HCT116 (cell line): ENCODE data around the gene MORN2. TPM values are rescaled to one million over a fixed set of nuclear protein-coding genes. Genes with fewer than 3 reads are reported as not detected.

Experiments used
- ATAC-seq: fragments of 200-7000 bp; cut with Tn5 transposase; 2 replicates; pipeline ENCODE4 v1.9.1; 2020; ENCODE audit warnings: mild to moderate bottlenecking, moderate library complexity
- BruUV-seq: library from RNA; stranded (reverse); fragments of 400-500 nt; replicated peaks from 2 replicates; lab custom pipeline; 2021; lab: Mats Ljungman, UMichigan
- CTCF ChIA-PET: fragments of 300-600 bp; sonication (Branson Sonifier 250); formaldehyde crosslinking; loops from one replicate; lab custom pipeline; 2021; ENCODE audit warnings: antibody characterized with exemption; lab: Charles Lee
- POLR2A ChIA-PET: fragments of 300-600, 350-600 bp; sonication (Branson Sonifier 250); formaldehyde crosslinking; loops from one replicate; lab custom pipeline; 2021; ENCODE audit warnings: antibody characterized with exemption; lab: Charles Lee
- RAD21 ChIA-PET, 2 experiments: fragments of 300-600 bp; sonication (Branson Sonifier 250); formaldehyde crosslinking; loops; one replicate each; lab custom pipeline; 2023; ENCODE audit warnings: low total read pairs in 2 of 2; ENCODE audit not compliant: uncharacterized antibody in 2 of 2, unreplicated experiment in 2 of 2, low non-redundant PET in 1 of 2; lab: Charles Lee
- DNase-seq: peaks from one replicate; pipeline ENCODE4 v3.0.0-alpha.2; 2010; ENCODE audit warnings: low read depth, low spot score
- H2AFZ ChIP-seq: fragments of 200-600 bp; shearing (Covaris generic), sonication (generic); 2 replicates; pipeline ENCODE4 v1.6.1; 2017; ENCODE audit warnings: low read depth, mixed run types, mixed read lengths, antibody characterized with exemption, low read length; ENCODE audit not compliant: poor library complexity, severe bottlenecking
- H3K27ac ChIP-seq: 2 replicates; pipeline ENCODE4 v1.5.1; 2012; ENCODE audit warnings: low read depth, low read length
- H3K27me3 ChIP-seq: fragments of 200-600 bp; sonication (generic); 2 replicates; pipeline ENCODE4 v1.6.1; 2016; ENCODE audit warnings: mixed run types, low read length, mixed read lengths; ENCODE audit not compliant: insufficient read depth
- H3K36me3 ChIP-seq, 2 experiments: fragments of 200-500 bp in 1 of 2; fragments of 200-600 bp in 1 of 2; sonication (Bioruptor generic) in 1 of 2; sonication (generic) in 1 of 2; 2 replicates each; pipeline versions ENCODE4 v1.5.1 to v1.6.1; 2014 to 2016; ENCODE audit warnings: low read length in 2 of 2, inconsistent platforms in 1 of 2, mixed read lengths in 1 of 2, mixed run types in 1 of 2; ENCODE audit not compliant: insufficient read depth in 2 of 2, control insufficient read depth in 1 of 2
- H3K4me1 ChIP-seq, 2 experiments: fragments of 200-600 bp in 1 of 2; sonication (generic) in 1 of 2; 2 replicates each; pipeline versions ENCODE4 v1.5.1 to v1.6.1; 2012 to 2017; ENCODE audit warnings: low read length in 2 of 2, inconsistent platforms in 1 of 2, mild to moderate bottlenecking in 1 of 2, mixed read lengths in 1 of 2, mixed run types in 1 of 2, moderate library complexity in 1 of 2; ENCODE audit not compliant: insufficient read depth in 2 of 2, control insufficient read depth in 1 of 2
- H3K4me2 ChIP-seq: fragments of 200-600 bp; sonication (generic); 2 replicates; pipeline ENCODE4 v1.6.1; 2017; ENCODE audit warnings: mixed run types, low read length, mixed read lengths
- H3K4me3 ChIP-seq, 2 experiments: fragments of 200-600 bp in 1 of 2; sonication (generic) in 1 of 2; replicated peaks in 1 of 2; 2 replicates each; pipeline ENCODE4 v1.5.1; 2011 to 2016; ENCODE audit warnings: low read length in 2 of 2, control low read depth in 1 of 2, low read depth in 1 of 2, mild to moderate bottlenecking in 1 of 2, mixed read lengths in 1 of 2, mixed run types in 1 of 2
- H3K79me2 ChIP-seq: fragments of 200-600 bp; sonication (generic); 2 replicates; pipeline ENCODE4 v1.6.1; 2017; ENCODE audit warnings: mild to moderate bottlenecking, mixed run types, low read length, moderate library complexity, mixed read lengths; ENCODE audit not compliant: insufficient read depth
- H3K9ac ChIP-seq: fragments of 200-600 bp; sonication (generic); 2 replicates; pipeline ENCODE4 v1.6.1; 2016; ENCODE audit warnings: low read length, mixed read lengths
- H3K9me2 ChIP-seq: fragments of 200-600 bp; sonication (generic), shearing (Covaris generic); 2 replicates; pipeline ENCODE4 v1.6.1; 2017; ENCODE audit warnings: mixed run types, mild to moderate bottlenecking, moderate library complexity; ENCODE audit not compliant: insufficient read depth
- H3K9me3 ChIP-seq, 2 experiments: fragments of 200-500 bp in 1 of 2; fragments of 200-600 bp in 1 of 2; sonication (Bioruptor generic) in 1 of 2; sonication (generic) in 1 of 2; 2 replicates each; pipeline ENCODE4 v1.6.1; 2014 to 2017; ENCODE audit warnings: low read length in 2 of 2, mixed read lengths in 2 of 2, inconsistent platforms in 1 of 2, low read depth in 1 of 2, mild to moderate bottlenecking in 1 of 2, mixed run types in 1 of 2, moderate library complexity in 1 of 2; ENCODE audit not compliant: control insufficient read depth in 1 of 2, insufficient read depth in 1 of 2
- H4K20me1 ChIP-seq: fragments of 200-600 bp; sonication (generic), shearing (Covaris generic); 2 replicates; pipeline ENCODE4 v1.6.1; 2017; ENCODE audit warnings: mixed run types, mild to moderate bottlenecking, moderate library complexity; ENCODE audit not compliant: insufficient read depth
- ATF3 ChIP-seq: IDR thresholded peaks from 2 replicates; pipeline ENCODE4 v1.6.1; 2012
- CEBPB ChIP-seq: IDR thresholded peaks from 2 replicates; pipeline ENCODE4 v1.6.1; 2012; ENCODE audit warnings: low read depth
- ELF1 ChIP-seq: IDR thresholded peaks from 2 replicates; pipeline ENCODE4 v1.6.1; 2012; ENCODE audit warnings: low read depth, borderline replicate concordance
- EZH2 ChIP-seq: fragments of 200-600 bp; sonication (generic); IDR thresholded peaks from 2 replicates; pipeline ENCODE4 v1.6.1; 2017; ENCODE audit warnings: antibody characterized with exemption, mixed run types
- EZH2phosphoT487 ChIP-seq: fragments of 200-600 bp; IDR thresholded peaks from 2 replicates; pipeline ENCODE4 v1.6.1; 2018; ENCODE audit warnings: antibody characterized with exemption, borderline replicate concordance
- FOSL1 ChIP-seq: IDR thresholded peaks from 2 replicates; pipeline ENCODE4 v1.6.1; 2012; ENCODE audit warnings: low read depth
- JUND ChIP-seq: IDR thresholded peaks from 2 replicates; pipeline ENCODE4 v1.6.1; 2012
- POLR2AphosphoS5 ChIP-seq: IDR thresholded peaks from 2 replicates; pipeline ENCODE4 v1.6.1; 2011; ENCODE audit warnings: mild to moderate bottlenecking, low read depth, low read length, moderate library complexity
- RAD21 ChIP-seq: IDR thresholded peaks from 2 replicates; pipeline ENCODE4 v1.6.1; 2012; ENCODE audit warnings: low read depth, mild to moderate bottlenecking
- SIN3A ChIP-seq: IDR thresholded peaks from 2 replicates; pipeline ENCODE4 v1.6.1; 2012; ENCODE audit warnings: low read depth
- SP1 ChIP-seq: IDR thresholded peaks from 2 replicates; pipeline ENCODE4 v1.6.1; 2012; ENCODE audit warnings: low read depth
- SRF ChIP-seq: IDR thresholded peaks from 2 replicates; pipeline ENCODE4 v1.6.1; 2012; ENCODE audit warnings: low read depth
- TCF7L2 ChIP-seq: IDR thresholded peaks from 2 replicates; pipeline ENCODE4 v1.7.0; 2011; ENCODE audit warnings: borderline replicate concordance, inconsistent platforms; ENCODE audit not compliant: insufficient read depth, insufficient read length; ENCODE audit errors: extremely low read depth
- intact Hi-C: fragments of 100-400 bp; cut with micrococcal nuclease; formaldehyde crosslinking; loops from 2 replicates; pipeline ENCODE4 v1.10.0; 2022
- total RNA-seq: library from RNA; stranded (reverse); gene quantifications from one replicate; pipeline ENCODE4 v1.2.1, GENCODE V29; 2021; ENCODE audit not compliant: unreplicated experiment
- TF ChIP-seq, protein P1 (sequence below): IDR thresholded peaks from 2 replicates; pipeline ENCODE4 v1.6.1; 2011; ENCODE audit warnings: mild to moderate bottlenecking, low read length, moderate library complexity; ENCODE audit not compliant: insufficient replicate concordance; ENCODE audit errors: extremely low read depth
- TF ChIP-seq, protein P2 (sequence below): IDR thresholded peaks from 2 replicates; pipeline ENCODE4 v1.6.1; 2012; ENCODE audit warnings: low read depth
- TF ChIP-seq, protein P3 (sequence below), 3 experiments: fragments of 200-600 bp in 1 of 3; sonication (generic) in 1 of 3; IDR thresholded peaks in 2 of 3; conservative IDR thresholded peaks in 1 of 3; 2 replicates each; pipeline ENCODE4 v1.5.1; 2012 to 2017; ENCODE audit warnings: low read depth in 2 of 3, low read length in 2 of 3, antibody characterized with exemption in 1 of 3, borderline replicate concordance in 1 of 3, control low read depth in 1 of 3, mild to moderate bottlenecking in 1 of 3, mixed read lengths in 1 of 3, mixed run types in 1 of 3, moderate library complexity in 1 of 3; ENCODE audit not compliant: insufficient read depth in 1 of 3

Gene MORN2
- total RNA-seq, 1 experiment from 2014 or later: 11.9 TPM

DNA sequence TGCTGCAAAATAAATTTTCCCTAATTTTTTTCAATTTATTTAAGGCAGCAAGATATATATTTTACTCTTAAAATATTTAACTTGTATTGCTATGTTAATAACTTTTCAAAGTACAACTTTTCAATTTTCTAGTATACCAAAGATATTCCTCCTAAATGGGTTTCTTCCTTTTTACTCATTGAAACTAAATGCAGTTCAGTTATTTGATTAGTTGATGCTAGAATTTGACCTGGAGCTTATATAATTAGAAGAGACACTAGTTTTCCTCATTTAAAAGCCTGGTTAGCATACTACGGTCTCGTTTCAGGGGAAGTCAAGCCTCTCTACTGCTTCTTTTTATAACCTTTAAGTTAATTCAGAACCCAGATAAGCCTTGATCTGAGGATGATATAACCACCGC, 13.8 kb downstream of the MORN2 start, which contains the start of gene ARHGEF33:
TSS of gene ARHGEF33 (plus strand) at position 301 of the 400 bp plus-strand sequence. CDS start 29,573 bp downstream, outside the sequence.
- ATAC-seq (no peak), DNase-seq (no peak)
- Histone ChIP-seq H2AFZ (no peak within 1 kb of the TSS), H3K9ac (no peak within 1 kb of the TSS), H4K20me1 (no peaks in the 10 kb centered on the region), H3K4me2 (no peak within 1 kb of the TSS), H3K27me3 (no peaks in the 10 kb centered on the region), H3K4me3 (no peak within 1 kb of the TSS), H3K36me3 (no peaks in the 10 kb centered on the region), H3K79me2 (no peaks in the 10 kb centered on the region), H3K27ac (no peak within 1 kb of the TSS), H3K4me1 (0 out of 4 replicates have a peak, but pooled peaks cover 0 to 4% of the 10 kb centered on the region in 2 experiments), H3K9me2 (no peaks in the 10 kb centered on the region), H3K9me3 (no peaks in the 10 kb centered on the region)
- intact Hi-C loops: no loop called here
- ChIA-PET CTCF (no interaction called here), POLR2A (no interaction called here), RAD21 (no interaction called here)
- no TSS peak for BruUV-seq
- TF ChIP-seq, protein P1, sequence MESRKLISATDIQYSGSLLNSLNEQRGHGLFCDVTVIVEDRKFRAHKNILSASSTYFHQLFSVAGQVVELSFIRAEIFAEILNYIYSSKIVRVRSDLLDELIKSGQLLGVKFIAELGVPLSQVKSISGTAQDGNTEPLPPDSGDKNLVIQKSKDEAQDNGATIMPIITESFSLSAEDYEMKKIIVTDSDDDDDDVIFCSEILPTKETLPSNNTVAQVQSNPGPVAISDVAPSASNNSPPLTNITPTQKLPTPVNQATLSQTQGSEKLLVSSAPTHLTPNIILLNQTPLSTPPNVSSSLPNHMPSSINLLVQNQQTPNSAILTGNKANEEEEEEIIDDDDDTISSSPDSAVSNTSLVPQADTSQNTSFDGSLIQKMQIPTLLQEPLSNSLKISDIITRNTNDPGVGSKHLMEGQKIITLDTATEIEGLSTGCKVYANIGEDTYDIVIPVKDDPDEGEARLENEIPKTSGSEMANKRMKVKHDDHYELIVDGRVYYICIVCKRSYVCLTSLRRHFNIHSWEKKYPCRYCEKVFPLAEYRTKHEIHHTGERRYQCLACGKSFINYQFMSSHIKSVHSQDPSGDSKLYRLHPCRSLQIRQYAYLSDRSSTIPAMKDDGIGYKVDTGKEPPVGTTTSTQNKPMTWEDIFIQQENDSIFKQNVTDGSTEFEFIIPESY: no peak
- TF ChIP-seq POLR2AphosphoS5 (no peak), CEBPB (no peak), ELF1 (no peak), EZH2 (no peak), SP1 (no peak), ATF3 (no peak), TCF7L2 (no peak), SRF (no peak), JUND (no peak), SIN3A (no peak), RAD21 (no peak), EZH2phosphoT487 (no peak), FOSL1 (no peak)
- TF ChIP-seq, protein P2, sequence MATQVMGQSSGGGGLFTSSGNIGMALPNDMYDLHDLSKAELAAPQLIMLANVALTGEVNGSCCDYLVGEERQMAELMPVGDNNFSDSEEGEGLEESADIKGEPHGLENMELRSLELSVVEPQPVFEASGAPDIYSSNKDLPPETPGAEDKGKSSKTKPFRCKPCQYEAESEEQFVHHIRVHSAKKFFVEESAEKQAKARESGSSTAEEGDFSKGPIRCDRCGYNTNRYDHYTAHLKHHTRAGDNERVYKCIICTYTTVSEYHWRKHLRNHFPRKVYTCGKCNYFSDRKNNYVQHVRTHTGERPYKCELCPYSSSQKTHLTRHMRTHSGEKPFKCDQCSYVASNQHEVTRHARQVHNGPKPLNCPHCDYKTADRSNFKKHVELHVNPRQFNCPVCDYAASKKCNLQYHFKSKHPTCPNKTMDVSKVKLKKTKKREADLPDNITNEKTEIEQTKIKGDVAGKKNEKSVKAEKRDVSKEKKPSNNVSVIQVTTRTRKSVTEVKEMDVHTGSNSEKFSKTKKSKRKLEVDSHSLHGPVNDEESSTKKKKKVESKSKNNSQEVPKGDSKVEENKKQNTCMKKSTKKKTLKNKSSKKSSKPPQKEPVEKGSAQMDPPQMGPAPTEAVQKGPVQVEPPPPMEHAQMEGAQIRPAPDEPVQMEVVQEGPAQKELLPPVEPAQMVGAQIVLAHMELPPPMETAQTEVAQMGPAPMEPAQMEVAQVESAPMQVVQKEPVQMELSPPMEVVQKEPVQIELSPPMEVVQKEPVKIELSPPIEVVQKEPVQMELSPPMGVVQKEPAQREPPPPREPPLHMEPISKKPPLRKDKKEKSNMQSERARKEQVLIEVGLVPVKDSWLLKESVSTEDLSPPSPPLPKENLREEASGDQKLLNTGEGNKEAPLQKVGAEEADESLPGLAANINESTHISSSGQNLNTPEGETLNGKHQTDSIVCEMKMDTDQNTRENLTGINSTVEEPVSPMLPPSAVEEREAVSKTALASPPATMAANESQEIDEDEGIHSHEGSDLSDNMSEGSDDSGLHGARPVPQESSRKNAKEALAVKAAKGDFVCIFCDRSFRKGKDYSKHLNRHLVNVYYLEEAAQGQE: no peak
- TF ChIP-seq, protein P3, sequence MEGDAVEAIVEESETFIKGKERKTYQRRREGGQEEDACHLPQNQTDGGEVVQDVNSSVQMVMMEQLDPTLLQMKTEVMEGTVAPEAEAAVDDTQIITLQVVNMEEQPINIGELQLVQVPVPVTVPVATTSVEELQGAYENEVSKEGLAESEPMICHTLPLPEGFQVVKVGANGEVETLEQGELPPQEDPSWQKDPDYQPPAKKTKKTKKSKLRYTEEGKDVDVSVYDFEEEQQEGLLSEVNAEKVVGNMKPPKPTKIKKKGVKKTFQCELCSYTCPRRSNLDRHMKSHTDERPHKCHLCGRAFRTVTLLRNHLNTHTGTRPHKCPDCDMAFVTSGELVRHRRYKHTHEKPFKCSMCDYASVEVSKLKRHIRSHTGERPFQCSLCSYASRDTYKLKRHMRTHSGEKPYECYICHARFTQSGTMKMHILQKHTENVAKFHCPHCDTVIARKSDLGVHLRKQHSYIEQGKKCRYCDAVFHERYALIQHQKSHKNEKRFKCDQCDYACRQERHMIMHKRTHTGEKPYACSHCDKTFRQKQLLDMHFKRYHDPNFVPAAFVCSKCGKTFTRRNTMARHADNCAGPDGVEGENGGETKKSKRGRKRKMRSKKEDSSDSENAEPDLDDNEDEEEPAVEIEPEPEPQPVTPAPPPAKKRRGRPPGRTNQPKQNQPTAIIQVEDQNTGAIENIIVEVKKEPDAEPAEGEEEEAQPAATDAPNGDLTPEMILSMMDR (IDR thresholded peaks at IDR 0.05 in 2 of 3, conservative IDR thresholded peaks at IDR 0.05 in 1 of 3; ENCODE audit: borderline replicate concordance in 1 of 3, insufficient read depth in 1 of 3, low read depth in 2 of 3, low read length in 2 of 3): no peak
- TF ChIP-seq, all 23 proteins: peak for 0
